Measurements from ENCODE around the gene PPM1K.

PPM1K gene

GRCh38 chr4:88217169-88217568 lies 67.2 kb downstream of the PPM1K start:
- Histone ChIP-seq H3K27ac (ENCODE audit: low read depth, low read length) (no peak overlapping the region), H3K9me2 (replicated peaks; ENCODE audit: control insufficient read depth, low read length) (no peaks in the 10 kb centered on the region), H3K4me1 (ENCODE audit: control insufficient read depth, low read length) (no peaks in the 10 kb centered on the region), H3K4me3 (ENCODE audit: low read length) (no peak overlapping the region), H3K36me3 (ENCODE audit: control insufficient read depth, low read length) (no peaks in the 10 kb centered on the region), H4K20me1 (ENCODE audit: control insufficient read depth, insufficient read depth, low read depth, low read length) (no peaks in the 10 kb centered on the region), H3K4me2 (ENCODE audit: low read length) (no peak overlapping the region), H3F3A (ENCODE audit: control insufficient read depth, insufficient read depth) (no peaks in the 10 kb centered on the region), H3K9me3 (ENCODE audit: control insufficient read depth, insufficient read depth, low read length) (no peaks in the 10 kb centered on the region), H3K27me3 (ENCODE audit: control insufficient read depth, low read length) (peaks cover 11% of the 10 kb centered on the region), H3K79me2 (ENCODE audit: control insufficient read depth, low read length) (no peaks in the 10 kb centered on the region)
- TF ChIP-seq EZH2phosphoT487 (IDR thresholded peaks at IDR 0.05; ENCODE audit: borderline replicate concordance, low read length) = no peak
- no peak for TF ChIP-seq CTCF (IDR thresholded peaks at IDR 0.05; ENCODE audit: low read depth, low read length, poor library complexity, severe bottlenecking)

DNA sequence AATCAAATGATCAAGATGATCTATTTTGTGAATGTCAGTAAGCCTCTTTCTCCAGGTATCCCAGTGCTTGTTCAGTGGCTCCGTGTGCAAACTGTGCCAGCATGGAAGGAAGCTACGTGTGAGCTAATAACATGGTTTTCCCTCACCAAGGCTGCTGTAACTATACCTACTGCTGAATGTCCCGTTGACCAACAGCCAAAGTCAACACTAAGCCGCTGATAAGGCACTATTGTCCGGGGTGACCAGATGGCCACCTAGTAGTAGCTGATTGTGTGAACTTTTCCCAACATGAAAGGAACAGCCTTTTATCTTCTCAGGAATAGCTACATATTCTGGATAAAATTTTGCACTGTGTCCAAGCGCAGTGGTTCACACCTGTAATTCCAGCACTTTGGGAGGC lies 68.0 kb downstream of the PPM1K start:
- peaks cover 13% of the 10 kb centered on the region for H3K27me3 ChIP-seq (ENCODE audit: control insufficient read depth, low read length)
- H3K4me1 ChIP-seq (ENCODE audit: control insufficient read depth, low read length) = no peaks in the 10 kb centered on the region
- TF ChIP-seq EZH2phosphoT487 (IDR thresholded peaks at IDR 0.05; ENCODE audit: borderline replicate concordance, low read length) (no peak), CTCF (IDR thresholded peaks at IDR 0.05; ENCODE audit: low read depth, low read length, poor library complexity, severe bottlenecking) (no peak)
- no peaks in the 10 kb centered on the region for H4K20me1 ChIP-seq (ENCODE audit: control insufficient read depth, insufficient read depth, low read depth, low read length)
- no peaks in the 10 kb centered on the region for H3K9me2 ChIP-seq (replicated peaks; ENCODE audit: control insufficient read depth, low read length)
- H3K36me3 ChIP-seq (ENCODE audit: control insufficient read depth, low read length) = no peaks in the 10 kb centered on the region
- H3F3A ChIP-seq (ENCODE audit: control insufficient read depth, insufficient read depth) = no peaks in the 10 kb centered on the region
- H3K4me2 ChIP-seq (ENCODE audit: low read length) = no peak overlapping the region
- no peak overlapping the region for H3K27ac ChIP-seq (ENCODE audit: low read depth, low read length)
- H3K9me3 ChIP-seq (ENCODE audit: control insufficient read depth, insufficient read depth, low read length) = no peaks in the 10 kb centered on the region
- no peak overlapping the region for H3K4me3 ChIP-seq (ENCODE audit: low read length)
- no peaks in the 10 kb centered on the region for H3K79me2 ChIP-seq (ENCODE audit: control insufficient read depth, low read length)

- Histone ChIP-seq H3K9me3 (ENCODE audit: control insufficient read depth, insufficient read depth, low read length) (no peaks in the 10 kb centered on the region), H3K36me3 (ENCODE audit: control insufficient read depth, low read length) (no peaks in the 10 kb centered on the region), H4K20me1 (ENCODE audit: control insufficient read depth, insufficient read depth, low read depth, low read length) (no peaks in the 10 kb centered on the region), H3K4me3 (ENCODE audit: low read length) (no peak overlapping the region), H3K9me2 (replicated peaks; ENCODE audit: control insufficient read depth, low read length) (no peaks in the 10 kb centered on the region), H3F3A (ENCODE audit: control insufficient read depth, insufficient read depth) (no peaks in the 10 kb centered on the region), H3K27ac (ENCODE audit: low read depth, low read length) (no peak overlapping the region), H3K4me1 (ENCODE audit: control insufficient read depth, low read length) (no peaks in the 10 kb centered on the region), H3K4me2 (ENCODE audit: low read length) (no peak overlapping the region), H3K27me3 (ENCODE audit: control insufficient read depth, low read length) (peaks cover 13% of the 10 kb centered on the region), H3K79me2 (ENCODE audit: control insufficient read depth, low read length) (no peaks in the 10 kb centered on the region)
- TF ChIP-seq EZH2phosphoT487 (IDR thresholded peaks at IDR 0.05; ENCODE audit: borderline replicate concordance, low read length) (no peak), CTCF (IDR thresholded peaks at IDR 0.05; ENCODE audit: low read depth, low read length, poor library complexity, severe bottlenecking) (no peak)
These were observed 69.0 kb downstream of the PPM1K start for GRCh38 chr4:88215351-88215750.

DNA sequence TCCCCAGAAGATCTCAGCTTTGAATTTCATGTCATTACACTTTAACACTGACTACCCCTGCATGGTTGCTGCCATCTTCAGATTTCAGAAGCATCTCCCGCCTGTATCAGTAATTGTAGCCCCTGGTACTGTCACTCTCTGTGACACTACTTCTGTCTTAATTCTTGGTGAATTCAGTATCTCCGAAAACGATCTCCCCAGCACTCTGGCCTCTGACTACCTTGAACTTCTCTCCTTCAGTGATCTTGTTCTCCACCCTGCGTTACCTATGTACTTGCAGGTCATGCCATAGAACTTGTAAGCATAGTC lies 72.2 kb downstream of the PPM1K start:
- Histone ChIP-seq H3K4me1 (ENCODE audit: control insufficient read depth, low read length) (no peaks in the 10 kb centered on the region), H3K9me3 (ENCODE audit: control insufficient read depth, insufficient read depth, low read length) (no peaks in the 10 kb centered on the region), H3K36me3 (ENCODE audit: control insufficient read depth, low read length) (no peaks in the 10 kb centered on the region), H3K27me3 (ENCODE audit: control insufficient read depth, low read length) (peaks cover 18% of the 10 kb centered on the region), H3F3A (ENCODE audit: control insufficient read depth, insufficient read depth) (no peaks in the 10 kb centered on the region), H3K27ac (ENCODE audit: low read depth, low read length) (no peak overlapping the region), H3K4me2 (ENCODE audit: low read length) (no peak overlapping the region), H3K79me2 (ENCODE audit: control insufficient read depth, low read length) (no peaks in the 10 kb centered on the region), H3K9me2 (replicated peaks; ENCODE audit: control insufficient read depth, low read length) (no peaks in the 10 kb centered on the region), H3K4me3 (ENCODE audit: low read length) (no peak overlapping the region), H4K20me1 (ENCODE audit: control insufficient read depth, insufficient read depth, low read depth, low read length) (no peaks in the 10 kb centered on the region)
- TF ChIP-seq EZH2phosphoT487 (IDR thresholded peaks at IDR 0.05; ENCODE audit: borderline replicate concordance, low read length) (no peak), CTCF (IDR thresholded peaks at IDR 0.05; ENCODE audit: low read depth, low read length, poor library complexity, severe bottlenecking) (no peak)
